ENCODE measurements around the gene MED13L.

- TF ChIP-seq CTCF (IDR thresholded peaks at IDR 0.05; ENCODE audit: insufficient read depth, low read length, poor library complexity, severe bottlenecking) (no peak), EZH2phosphoT487 (conservative IDR thresholded peaks at IDR 0.05; ENCODE audit: low read length) (no peak)
Measured at GRCh38 chr12:115949675-115950074, 327.8 kb downstream of the MED13L start.

Data from SU-DHL-6 (cell line).